Keratinocyte (primary cell): ENCODE results near the gene ETNK1. TPM values are rescaled to one million over a fixed set of nuclear protein-coding genes. Genes with fewer than 3 reads are reported as not detected.

ENCODE experiments used
- DNase-seq: peaks from one replicate; pipeline ENCODE4 v3.0.0-alpha.2; 2011; ENCODE audit warnings: low read depth, missing footprints, low spot score
- FAIRE-seq: peaks from 2 replicates; lab custom pipeline; 2011; peaks lifted over from hg19 to GRCh38; lab: Jason Lieb, UNC
- H2AFZ ChIP-seq: 2 replicates; pipeline ENCODE4 v1.6.0; 2012; ENCODE audit warnings: low read length, control low read depth, inconsistent platforms; ENCODE audit not compliant: control insufficient read depth
- H3K27ac ChIP-seq: 2 replicates; pipeline ENCODE4 v1.5.1; 2011; ENCODE audit warnings: low read length; ENCODE audit not compliant: control insufficient read depth, insufficient read depth
- H3K27me3 ChIP-seq: 3 replicates; pipeline ENCODE4 v1.6.0; 2011; ENCODE audit warnings: low read length; ENCODE audit not compliant: control insufficient read depth, insufficient read depth; ENCODE audit errors: extremely low read depth
- H3K36me3 ChIP-seq, 2 experiments: 2 replicates in 1 of 2; 3 replicates in 1 of 2; pipeline ENCODE4 v1.5.1; 2011; ENCODE audit warnings: low read length in 2 of 2, mild to moderate bottlenecking in 1 of 2; ENCODE audit not compliant: control insufficient read depth in 2 of 2, insufficient read depth in 2 of 2; ENCODE audit errors: extremely low read depth in 1 of 2
- H3K4me1 ChIP-seq: 3 replicates; pipeline ENCODE4 v1.5.1; 2011; ENCODE audit warnings: low read length; ENCODE audit not compliant: control insufficient read depth, insufficient read depth; ENCODE audit errors: extremely low read depth
- H3K4me2 ChIP-seq: 3 replicates; pipeline ENCODE4 v1.6.0; 2011; ENCODE audit warnings: low read depth, low read length; ENCODE audit not compliant: control insufficient read depth, insufficient read depth; ENCODE audit errors: extremely low read depth
- H3K4me3 ChIP-seq, 3 experiments: fragments of 200-600 bp in 1 of 3; sonication (generic) in 1 of 3; 2 replicates in 2 of 3; 3 replicates in 1 of 3; pipeline ENCODE4 v1.5.1; 2011 to 2016; ENCODE audit warnings: low read length in 3 of 3, mild to moderate bottlenecking in 3 of 3, control low read depth in 2 of 3, inconsistent platforms in 1 of 3, low read depth in 1 of 3, mixed read lengths in 1 of 3, mixed run types in 1 of 3, moderate library complexity in 1 of 3; ENCODE audit not compliant: control insufficient read depth in 2 of 3, insufficient read depth in 2 of 3; ENCODE audit errors: extremely low read depth in 1 of 3
- H3K79me2 ChIP-seq: 2 replicates; pipeline ENCODE4 v1.6.0; 2012; ENCODE audit warnings: low read length; ENCODE audit not compliant: control insufficient read depth, insufficient read depth
- H3K9ac ChIP-seq: 3 replicates; pipeline ENCODE4 v1.6.0; 2011; ENCODE audit warnings: low read length; ENCODE audit not compliant: control insufficient read depth, insufficient read depth; ENCODE audit errors: extremely low read depth
- H3K9me1 ChIP-seq: 3 replicates; pipeline ENCODE4 v1.6.0; 2011; ENCODE audit warnings: low read length; ENCODE audit not compliant: control insufficient read depth, insufficient read depth; ENCODE audit errors: extremely low read depth
- H3K9me3 ChIP-seq: 2 replicates; pipeline ENCODE4 v1.5.1; 2012; ENCODE audit warnings: low read depth, low read length; ENCODE audit not compliant: control insufficient read depth
- H4K20me1 ChIP-seq: 3 replicates; pipeline ENCODE4 v1.6.0; 2011; ENCODE audit warnings: low read length; ENCODE audit not compliant: control insufficient read depth, insufficient read depth; ENCODE audit errors: extremely low read depth
- CTCF ChIP-seq, 3 experiments: IDR thresholded peaks in 1 of 3; conservative IDR thresholded peaks in 1 of 3; optimal IDR thresholded peaks in 1 of 3; 2 replicates in 2 of 3; 3 replicates in 1 of 3; pipeline versions ENCODE3 to v1.5.1; 2011; ENCODE audit warnings: low read length in 3 of 3, mild to moderate bottlenecking in 3 of 3, moderate library complexity in 2 of 3, control low read depth in 1 of 3, inconsistent platforms in 1 of 3; ENCODE audit not compliant: insufficient read depth in 2 of 3; ENCODE audit errors: extremely low read depth in 1 of 3
- EZH2 ChIP-seq: IDR thresholded peaks from one replicate; pipeline ENCODE4 v1.6.1; 2012; ENCODE audit warnings: inconsistent platforms, mild to moderate bottlenecking, low read length, moderate library complexity
- dilution Hi-C: fragments of 300-500 bp; cut with MboI; formaldehyde crosslinking; loops from one replicate; pipeline ENCODE4 v1.7.0; 2020; ENCODE audit warnings: low sequenced_read_pairs; ENCODE audit not compliant: extremely low pct_ligation_motif_present
- polyA plus RNA-seq, 5 experiments: library from polyadenylated mRNA; depleted of rRNA in 3 of 5; stranded (reverse) in 3 of 5; stranded (forward) in 1 of 5; unstranded in 1 of 5; fragments of >200 nt; gene quantifications; 1 replicate in 1 of 5; 2 replicates in 3 of 5; 3 replicates in 1 of 5; pipeline versions ENCODE4 v1.2.1 to v1.2.3, GENCODE V29; 2011 to 2012; ENCODE audit warnings: missing spikeins in 2 of 5, low read depth in 1 of 5, low replicate concordance in 1 of 5

Gene ETNK1
- polyA plus RNA-seq, 1 donor (not counting 4 experiments of a cell fraction or from before 2014, with no cell fraction given) = 20.3 TPM

GRCh38 chr12:22615963-22616501 lies 8.9 kb upstream of the ETNK1 start:
- dilution Hi-C loops = no loop called here
- Histone ChIP-seq H4K20me1 (no peaks in the 10 kb centered on the region), H3K4me2 (no peak overlapping the region), H3K27me3 (no peaks in the 10 kb centered on the region), H3K79me2 (no peaks in the 10 kb centered on the region), H3K9me3 (peaks cover 3% of the 10 kb centered on the region), H3K9ac (no peak overlapping the region), H3K4me1 (no peaks in the 10 kb centered on the region), H3K4me3 (no peak overlapping the region), H2AFZ (no peak overlapping the region), H3K27ac (no peak overlapping the region), H3K36me3 (no peaks in the 10 kb centered on the region), H3K9me1 (no peaks in the 10 kb centered on the region)
- DNase-seq = no peak
- no peak for TF ChIP-seq EZH2
- TF ChIP-seq CTCF (optimal IDR thresholded peaks at IDR 0.05 in 1 of 3, IDR thresholded peaks at IDR 0.05 in 1 of 3, conservative IDR thresholded peaks at IDR 0.05 in 1 of 3; ENCODE audit: extremely low read depth in 1 of 3, insufficient read depth in 2 of 3, low read length in 3 of 3) = no peak
- no peak for FAIRE-seq

- Histone ChIP-seq H3K4me3 (no peak overlapping the region), H2AFZ (no peak overlapping the region), H3K9me3 (peaks cover 3% of the 10 kb centered on the region), H3K4me1 (no peaks in the 10 kb centered on the region), H3K27me3 (no peaks in the 10 kb centered on the region), H3K4me2 (no peak overlapping the region), H3K36me3 (no peaks in the 10 kb centered on the region), H4K20me1 (no peaks in the 10 kb centered on the region), H3K9ac (no peak overlapping the region), H3K27ac (no peak overlapping the region), H3K9me1 (no peaks in the 10 kb centered on the region), H3K79me2 (no peaks in the 10 kb centered on the region)
- no peak for TF ChIP-seq CTCF (optimal IDR thresholded peaks at IDR 0.05 in 1 of 3, IDR thresholded peaks at IDR 0.05 in 1 of 3, conservative IDR thresholded peaks at IDR 0.05 in 1 of 3; ENCODE audit: extremely low read depth in 1 of 3, insufficient read depth in 2 of 3, low read length in 3 of 3)
- no peak for TF ChIP-seq EZH2
- dilution Hi-C loops = no loop called here
- no peak for DNase-seq
- FAIRE-seq = no peak
Measured at GRCh38 chr12:22617630-22618029, 7.3 kb upstream of the ETNK1 start.
